OCI-LY3 (cell line): ENCODE results near the gene WFS1.

Experiments
- H2AFZ ChIP-seq: fragments of 200-600, 300-600 bp; shearing (Covaris generic); 2 replicates; pipeline ENCODE4 v1.6.0; 2014; ENCODE audit warnings: antibody characterized with exemption, low read depth, low read length
- H3K27ac ChIP-seq: fragments of 200-600, 300-600 bp; sonication (generic); 2 replicates; pipeline ENCODE4 v1.5.1; 2014; ENCODE audit warnings: mild to moderate bottlenecking, low read length, moderate library complexity, mixed read lengths
- H3K27me3 ChIP-seq: fragments of 200-600, 300-600 bp; sonication (generic); 2 replicates; pipeline ENCODE4 v1.6.1; 2014; ENCODE audit warnings: low read depth, low read length, mixed read lengths
- H3K36me3 ChIP-seq: fragments of 200-600, 300-600 bp; sonication (generic); replicated peaks from 2 replicates; pipeline ENCODE3; 2014; ENCODE audit warnings: low read depth, low read length, mixed read lengths
- H3K4me1 ChIP-seq: fragments of 300-600, 200-600 bp; sonication (generic); 2 replicates; pipeline ENCODE4 v1.6.1; 2014; ENCODE audit warnings: low read length, mixed read lengths
- H3K4me2 ChIP-seq: fragments of 200-600, 300-600 bp; sonication (generic); 2 replicates; pipeline ENCODE4 v1.6.1; 2014; ENCODE audit warnings: low read length, mixed read lengths
- H3K4me3 ChIP-seq: fragments of 300-600, 200-600 bp; sonication (generic); 2 replicates; pipeline ENCODE4 v1.5.1; 2014; ENCODE audit warnings: antibody characterized with exemption, mild to moderate bottlenecking, low read length, moderate library complexity
- H3K79me2 ChIP-seq: fragments of 300-600, 200-600 bp; shearing (Covaris generic); 2 replicates; pipeline ENCODE4 v1.6.1; 2014; ENCODE audit warnings: mild to moderate bottlenecking, low read length, mixed read lengths
- H3K9ac ChIP-seq: fragments of 300-600, 200-600 bp; shearing (Covaris generic); 2 replicates; pipeline ENCODE4 v1.6.0; 2014; ENCODE audit warnings: mild to moderate bottlenecking, low read length, moderate library complexity
- H3K9me3 ChIP-seq: fragments of 200-600, 300-600 bp; shearing (Covaris generic); 2 replicates; pipeline ENCODE4 v1.6.1; 2014; ENCODE audit warnings: low read length, mixed read lengths; ENCODE audit not compliant: insufficient read depth
- H4K20me1 ChIP-seq: fragments of 200-600, 300-600 bp; sonication (generic); 2 replicates; pipeline ENCODE4 v1.6.1; 2016; ENCODE audit warnings: low read length, mixed read lengths; ENCODE audit not compliant: insufficient read depth
- EZH2phosphoT487 ChIP-seq: fragments of 200-600 bp; shearing (Covaris generic); IDR thresholded peaks from 2 replicates; pipeline ENCODE4 v1.6.1; 2018; ENCODE audit warnings: antibody characterized with exemption, mixed run types, low read depth
- TF ChIP-seq, protein P1 (sequence below): fragments of 200-600, 300-600 bp; sonication (generic); IDR thresholded peaks from 2 replicates; pipeline ENCODE4 v1.5.1; 2014; ENCODE audit warnings: antibody characterized with exemption, low read length, low read depth

WFS1 gene

DNA sequence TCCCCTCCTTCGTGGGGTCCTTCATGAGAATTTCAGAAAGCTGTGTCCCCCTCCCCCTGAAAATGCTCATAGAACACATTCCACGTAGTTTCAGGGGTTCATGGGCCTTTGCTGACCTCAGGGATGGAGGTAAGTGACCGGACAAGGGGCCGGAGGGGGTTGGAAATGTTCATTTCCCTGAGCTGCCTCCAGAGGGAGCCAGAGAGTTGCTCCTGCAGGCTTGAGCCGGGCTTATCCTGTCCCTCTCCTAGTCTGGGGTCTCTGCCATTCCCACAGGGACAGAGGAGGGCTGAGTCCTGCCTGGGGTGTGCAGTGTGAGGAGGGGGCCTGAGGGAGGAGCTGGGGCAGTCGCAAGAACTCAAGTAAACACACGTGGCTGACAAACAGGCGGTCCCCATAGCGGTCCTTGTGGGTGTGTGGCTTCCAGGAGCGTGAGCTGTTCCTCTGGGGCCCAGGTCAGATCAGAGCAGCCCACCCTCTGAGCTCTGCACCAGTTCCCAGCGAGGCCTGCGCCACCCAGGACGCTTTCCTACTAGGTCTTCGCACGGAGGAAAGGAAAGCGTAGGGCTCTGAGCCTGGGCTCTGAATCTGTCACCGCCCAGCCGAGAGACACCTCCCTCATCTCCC is 62.5 kb downstream of the WFS1 start:
- H3K4me3 ChIP-seq, result no peak overlapping the region
- H3K27me3 ChIP-seq, result peaks cover 2% of the 10 kb centered on the region
- no peaks in the 10 kb centered on the region for H4K20me1 ChIP-seq
- no peak overlapping the region for H3K27ac ChIP-seq
- H3K4me2 ChIP-seq, result no peak overlapping the region
- H2AFZ ChIP-seq, result no peak overlapping the region
- no peak overlapping the region for H3K9ac ChIP-seq
- no peak for TF ChIP-seq EZH2phosphoT487
- TF ChIP-seq, protein P1, sequence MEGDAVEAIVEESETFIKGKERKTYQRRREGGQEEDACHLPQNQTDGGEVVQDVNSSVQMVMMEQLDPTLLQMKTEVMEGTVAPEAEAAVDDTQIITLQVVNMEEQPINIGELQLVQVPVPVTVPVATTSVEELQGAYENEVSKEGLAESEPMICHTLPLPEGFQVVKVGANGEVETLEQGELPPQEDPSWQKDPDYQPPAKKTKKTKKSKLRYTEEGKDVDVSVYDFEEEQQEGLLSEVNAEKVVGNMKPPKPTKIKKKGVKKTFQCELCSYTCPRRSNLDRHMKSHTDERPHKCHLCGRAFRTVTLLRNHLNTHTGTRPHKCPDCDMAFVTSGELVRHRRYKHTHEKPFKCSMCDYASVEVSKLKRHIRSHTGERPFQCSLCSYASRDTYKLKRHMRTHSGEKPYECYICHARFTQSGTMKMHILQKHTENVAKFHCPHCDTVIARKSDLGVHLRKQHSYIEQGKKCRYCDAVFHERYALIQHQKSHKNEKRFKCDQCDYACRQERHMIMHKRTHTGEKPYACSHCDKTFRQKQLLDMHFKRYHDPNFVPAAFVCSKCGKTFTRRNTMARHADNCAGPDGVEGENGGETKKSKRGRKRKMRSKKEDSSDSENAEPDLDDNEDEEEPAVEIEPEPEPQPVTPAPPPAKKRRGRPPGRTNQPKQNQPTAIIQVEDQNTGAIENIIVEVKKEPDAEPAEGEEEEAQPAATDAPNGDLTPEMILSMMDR, result peak; percentile 65
- H3K36me3 ChIP-seq, result no peaks in the 10 kb centered on the region
- H3K4me1 ChIP-seq, result no peaks in the 10 kb centered on the region
- H3K9me3 ChIP-seq, result no peaks in the 10 kb centered on the region
- no peaks in the 10 kb centered on the region for H3K79me2 ChIP-seq

DNA sequence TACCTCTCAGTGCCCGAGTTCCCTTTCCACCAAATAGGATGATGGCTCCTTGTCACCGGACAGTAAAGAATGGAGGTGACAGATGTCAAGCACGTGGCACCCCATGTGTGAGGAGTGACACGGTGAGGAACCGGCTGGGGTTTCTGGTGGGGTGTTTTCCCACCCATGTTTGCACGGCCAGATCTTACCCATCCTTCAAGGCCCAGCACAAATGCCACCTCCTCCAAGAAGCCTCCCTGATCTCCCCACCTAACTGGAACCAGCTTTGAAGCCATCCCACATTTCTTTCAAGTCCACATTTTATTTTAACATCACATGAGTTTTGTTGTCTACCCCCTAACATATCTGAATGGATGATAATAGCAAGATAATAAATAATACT is 63.0 kb downstream of the WFS1 start:
- Histone ChIP-seq H3K9me3 (no peaks in the 10 kb centered on the region), H3K4me3 (no peak overlapping the region), H3K79me2 (no peaks in the 10 kb centered on the region), H4K20me1 (no peaks in the 10 kb centered on the region), H3K36me3 (no peaks in the 10 kb centered on the region), H3K4me1 (no peaks in the 10 kb centered on the region), H3K27ac (no peak overlapping the region), H3K9ac (no peak overlapping the region), H3K27me3 (peaks cover 2% of the 10 kb centered on the region), H2AFZ (no peak overlapping the region), H3K4me2 (no peak overlapping the region)
- TF ChIP-seq, protein P1, result no peak
- TF ChIP-seq EZH2phosphoT487, result no peak

DNA sequence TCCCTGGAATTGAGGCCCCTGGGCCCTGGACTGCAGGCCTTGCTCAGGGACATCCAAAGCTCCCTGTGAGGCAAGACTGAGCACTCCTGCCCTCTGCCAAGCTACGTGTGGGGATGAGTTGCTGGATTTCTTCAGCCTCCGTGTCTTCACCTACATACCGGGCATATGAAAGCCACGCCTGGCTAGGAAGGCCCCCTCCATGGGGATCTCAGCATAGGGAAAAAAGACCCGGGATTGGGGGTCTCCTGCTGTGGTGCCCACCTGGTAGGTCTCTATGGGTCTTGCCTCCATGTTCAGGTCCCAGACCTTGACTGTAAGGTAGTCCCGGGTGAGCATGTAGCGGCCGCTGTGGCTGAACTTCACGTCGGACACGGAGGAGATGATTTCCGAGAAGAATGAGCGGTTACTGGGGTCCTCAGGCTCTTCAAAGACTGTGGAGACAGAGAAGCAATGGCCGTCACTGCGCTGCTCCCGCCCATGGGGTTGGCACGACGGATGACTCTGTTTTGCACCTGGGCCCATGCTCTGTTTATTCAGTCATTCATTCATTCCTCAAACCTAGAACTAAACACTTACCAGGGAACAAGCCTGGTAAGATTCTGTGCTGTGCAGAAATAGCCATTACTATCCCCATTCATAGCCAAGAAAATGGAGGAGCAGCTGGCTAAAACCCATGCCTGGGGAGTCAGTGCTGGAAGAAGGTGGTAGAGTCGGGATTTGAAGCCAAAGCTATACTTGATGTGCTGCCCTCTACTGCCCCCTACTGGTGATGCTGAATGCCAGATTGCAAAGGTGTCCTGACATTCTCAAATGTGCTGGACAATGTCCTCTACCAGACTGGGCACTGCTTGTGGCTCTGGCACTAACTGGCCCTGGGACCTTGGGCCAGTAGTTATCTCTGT is 63.9 kb downstream of the WFS1 start:
- no peak overlapping the region for H3K4me2 ChIP-seq
- no peak overlapping the region for H3K4me3 ChIP-seq
- TF ChIP-seq, protein P1, result peak; percentile 64
- TF ChIP-seq EZH2phosphoT487, result no peak
- peaks cover under 1% of the 10 kb centered on the region; the same call in 1 of the 2 replicates for H3K27me3 ChIP-seq
- H2AFZ ChIP-seq, result no peak overlapping the region
- H3K36me3 ChIP-seq, result no peaks in the 10 kb centered on the region
- H3K79me2 ChIP-seq, result no peaks in the 10 kb centered on the region
- H4K20me1 ChIP-seq, result no peaks in the 10 kb centered on the region
- H3K4me1 ChIP-seq, result no peaks in the 10 kb centered on the region
- no peak overlapping the region for H3K9ac ChIP-seq
- H3K9me3 ChIP-seq, result no peaks in the 10 kb centered on the region
- H3K27ac ChIP-seq, result no peak overlapping the region

DNA sequence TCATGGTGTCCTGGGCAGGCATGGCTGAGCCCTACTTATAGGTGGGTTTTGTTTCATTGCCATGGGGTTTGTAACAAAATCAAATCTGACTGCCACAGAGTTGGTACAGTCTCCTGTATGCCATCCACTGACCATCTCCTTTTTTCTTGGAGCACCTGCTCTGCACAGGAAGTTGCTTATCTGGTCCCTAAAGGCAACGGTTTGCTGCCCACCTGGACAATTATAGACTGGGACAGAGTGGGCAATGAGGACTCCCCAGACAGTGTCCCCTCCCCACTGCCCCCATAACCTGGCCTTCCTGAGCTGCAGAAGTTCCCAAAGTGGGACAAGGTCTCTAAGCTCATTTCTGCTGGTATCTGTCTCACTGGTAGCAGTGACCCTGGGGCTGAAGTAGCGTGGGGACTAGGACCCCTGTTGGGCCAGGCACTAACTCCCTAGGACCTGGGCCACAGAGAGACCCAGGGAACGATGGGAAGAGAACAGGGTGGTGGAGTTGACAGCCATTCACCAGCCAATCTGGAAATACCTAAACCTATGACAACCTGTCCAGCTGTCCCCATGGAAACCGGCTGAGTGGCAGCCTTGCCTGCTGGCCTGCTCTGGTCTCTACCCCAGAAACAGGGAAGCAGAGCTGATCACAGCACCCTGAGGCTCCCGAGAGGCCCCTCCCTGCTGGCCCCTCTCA is 64.7 kb downstream of the WFS1 start:
- H3K9ac ChIP-seq, result no peak overlapping the region
- TF ChIP-seq, protein P1, result no peak
- TF ChIP-seq EZH2phosphoT487, result no peak
- no peak overlapping the region for H3K4me3 ChIP-seq
- H3K27me3 ChIP-seq, result peaks cover 6% of the 10 kb centered on the region; the same call in 1 of the 2 replicates
- no peaks in the 10 kb centered on the region for H3K36me3 ChIP-seq
- H4K20me1 ChIP-seq, result no peaks in the 10 kb centered on the region
- no peak overlapping the region for H3K27ac ChIP-seq
- H3K9me3 ChIP-seq, result no peaks in the 10 kb centered on the region
- H2AFZ ChIP-seq, result no peak overlapping the region
- no peak overlapping the region for H3K4me2 ChIP-seq
- H3K4me1 ChIP-seq, result no peaks in the 10 kb centered on the region
- H3K79me2 ChIP-seq, result no peaks in the 10 kb centered on the region
